Measurements from ENCODE around the gene SYNDIG1L.

The SYNDIG1L gene

GRCh38 chr14:74465335-74465734 is 39.3 kb upstream of the SYNDIG1L start:
- POLR2A ChIA-PET (ENCODE audit: low non-redundant PET), result no interaction called here
- no peak for DNase-seq (ENCODE audit: low spot score)
- TF ChIP-seq, protein P1, sequence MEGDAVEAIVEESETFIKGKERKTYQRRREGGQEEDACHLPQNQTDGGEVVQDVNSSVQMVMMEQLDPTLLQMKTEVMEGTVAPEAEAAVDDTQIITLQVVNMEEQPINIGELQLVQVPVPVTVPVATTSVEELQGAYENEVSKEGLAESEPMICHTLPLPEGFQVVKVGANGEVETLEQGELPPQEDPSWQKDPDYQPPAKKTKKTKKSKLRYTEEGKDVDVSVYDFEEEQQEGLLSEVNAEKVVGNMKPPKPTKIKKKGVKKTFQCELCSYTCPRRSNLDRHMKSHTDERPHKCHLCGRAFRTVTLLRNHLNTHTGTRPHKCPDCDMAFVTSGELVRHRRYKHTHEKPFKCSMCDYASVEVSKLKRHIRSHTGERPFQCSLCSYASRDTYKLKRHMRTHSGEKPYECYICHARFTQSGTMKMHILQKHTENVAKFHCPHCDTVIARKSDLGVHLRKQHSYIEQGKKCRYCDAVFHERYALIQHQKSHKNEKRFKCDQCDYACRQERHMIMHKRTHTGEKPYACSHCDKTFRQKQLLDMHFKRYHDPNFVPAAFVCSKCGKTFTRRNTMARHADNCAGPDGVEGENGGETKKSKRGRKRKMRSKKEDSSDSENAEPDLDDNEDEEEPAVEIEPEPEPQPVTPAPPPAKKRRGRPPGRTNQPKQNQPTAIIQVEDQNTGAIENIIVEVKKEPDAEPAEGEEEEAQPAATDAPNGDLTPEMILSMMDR (conservative IDR thresholded peaks at IDR 0.05; ENCODE audit: low read depth), result no peak
- no peak overlapping the region for H3K27ac ChIP-seq
- CTCF ChIA-PET, result no interaction called here

DNA sequence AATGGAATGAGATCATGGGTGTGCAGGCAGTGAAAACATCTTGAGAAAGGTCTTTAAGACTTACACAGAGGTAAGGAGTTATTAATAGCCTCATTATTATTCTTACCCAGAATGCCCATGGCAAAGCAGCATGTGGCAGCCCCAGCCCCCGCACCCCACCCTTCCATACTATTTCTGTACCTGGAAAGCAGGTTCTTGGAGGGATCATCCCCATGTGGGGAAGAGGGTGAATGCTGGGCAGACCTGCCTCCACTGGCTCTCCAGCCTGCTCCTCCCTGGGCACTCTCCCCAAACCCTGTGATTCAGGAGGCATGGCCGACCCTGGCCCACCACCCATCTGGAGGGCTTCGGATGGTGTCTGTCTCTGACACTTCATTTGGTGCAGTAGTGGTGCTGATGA is 38.8 kb upstream of the SYNDIG1L start:
- ChIA-PET CTCF (no interaction called here), POLR2A (ENCODE audit: low non-redundant PET) (no interaction called here)
- TF ChIP-seq, protein P1 (conservative IDR thresholded peaks at IDR 0.05; ENCODE audit: low read depth), result no peak
- no peak for DNase-seq (ENCODE audit: low spot score)
- H3K27ac ChIP-seq, result no peak overlapping the region

DNA sequence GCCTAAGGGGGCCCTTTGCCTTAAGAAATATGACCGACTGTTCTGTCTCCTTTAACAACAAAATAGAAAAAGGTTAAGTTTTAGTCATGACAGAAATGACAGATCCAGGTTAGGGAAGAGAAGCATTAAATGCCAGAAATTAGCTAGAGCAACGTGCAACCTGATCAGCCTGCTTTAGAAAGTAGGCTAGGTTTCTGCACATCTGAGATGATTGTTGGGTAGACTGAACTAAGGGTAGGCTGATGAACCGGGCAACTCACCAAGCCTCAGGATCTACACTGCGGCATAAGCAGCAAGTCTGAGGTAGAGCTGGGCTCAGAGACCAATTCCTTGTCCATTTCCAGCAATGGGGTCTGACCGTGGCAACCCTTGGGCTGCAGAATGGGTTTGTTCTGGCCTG is 37.7 kb upstream of the SYNDIG1L start:
- ChIA-PET POLR2A (ENCODE audit: low non-redundant PET) (no interaction called here), CTCF (no interaction called here)
- no peak for DNase-seq (ENCODE audit: low spot score)
- TF ChIP-seq, protein P1 (conservative IDR thresholded peaks at IDR 0.05; ENCODE audit: low read depth), result no peak
- H3K27ac ChIP-seq, result no peak overlapping the region

DNA sequence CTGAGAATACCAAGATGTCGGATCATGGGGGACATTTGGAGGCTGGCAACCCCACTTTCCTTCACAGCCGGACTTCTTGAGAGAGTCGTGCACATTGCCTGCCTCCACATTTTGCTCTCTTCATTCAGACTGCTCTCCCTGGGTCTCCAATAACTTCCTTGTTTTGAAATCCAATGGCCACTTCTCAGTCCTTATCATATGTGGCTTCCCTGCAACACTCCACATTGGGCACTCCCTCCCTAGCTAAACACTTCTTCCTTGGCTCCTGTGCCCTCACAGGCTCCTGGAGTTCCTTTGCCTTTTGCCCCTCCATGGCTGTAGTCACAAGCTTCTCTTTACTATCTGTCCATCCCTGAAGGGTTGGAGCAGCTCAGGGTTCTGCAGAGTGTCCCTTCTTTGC is 37.0 kb upstream of the SYNDIG1L start:
- TF ChIP-seq, protein P1 (conservative IDR thresholded peaks at IDR 0.05; ENCODE audit: low read depth), result no peak
- no peak overlapping the region for H3K27ac ChIP-seq
- ChIA-PET POLR2A (ENCODE audit: low non-redundant PET) (no interaction called here), CTCF (no interaction called here)
- no peak for DNase-seq (ENCODE audit: low spot score)

GRCh38 chr14:74459976-74460375 is 34.0 kb upstream of the SYNDIG1L start:
- TF ChIP-seq, protein P1 (conservative IDR thresholded peaks at IDR 0.05; ENCODE audit: low read depth), result no peak
- no peak for DNase-seq (ENCODE audit: low spot score)
- ChIA-PET POLR2A (ENCODE audit: low non-redundant PET) (no interaction called here), CTCF (no interaction called here)
- no peak overlapping the region for H3K27ac ChIP-seq

DNA sequence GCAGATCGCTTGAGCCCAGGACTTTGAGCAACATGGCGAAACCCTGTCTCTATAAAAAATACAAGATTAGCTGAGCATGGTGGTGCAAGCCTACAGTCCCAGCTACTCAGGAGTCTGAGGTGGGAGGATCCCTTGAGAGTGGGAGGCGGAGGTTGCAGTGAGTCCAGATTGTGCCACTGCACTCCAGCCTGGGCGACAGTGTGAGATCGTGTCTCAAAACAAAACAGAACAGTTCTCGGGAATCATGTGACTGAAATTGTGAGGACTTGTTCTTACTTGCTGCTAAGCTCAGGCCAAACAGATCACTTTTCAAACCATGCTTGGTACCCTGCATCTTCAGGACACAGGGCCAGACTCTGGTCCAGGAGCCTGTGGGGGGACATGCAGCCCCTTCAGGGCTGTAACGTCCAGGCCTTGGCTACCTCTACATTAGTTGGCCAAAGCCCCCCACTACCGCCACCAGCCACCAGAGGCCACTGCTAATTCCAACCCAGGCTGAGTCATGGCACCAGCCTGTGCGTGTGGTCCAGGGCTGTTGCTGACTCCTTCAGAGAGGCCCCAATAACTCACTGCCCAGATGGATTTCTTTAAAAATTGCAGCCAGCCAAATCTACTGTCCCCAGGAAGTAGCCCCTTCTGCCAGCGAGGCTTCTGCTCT is 33.4 kb upstream of the SYNDIG1L start:
- no peak overlapping the region for H3K27ac ChIP-seq
- TF ChIP-seq, protein P1 (conservative IDR thresholded peaks at IDR 0.05; ENCODE audit: low read depth), result peak; percentile 40
- POLR2A ChIA-PET (ENCODE audit: low non-redundant PET), result no interaction called here
- CTCF ChIA-PET, result interaction anchor here (0.6 to 1.0 kb wide), 5 partner anchors 8 to 244 kb away, joined by 3 to 7 read pairs (median 5); no protein-coding TSS in a partner anchor
- peak; percentile 66 for DNase-seq (ENCODE audit: low spot score)

All from RWPE1 (cell line).